H9 (cell line): ENCODE data around the gene TSKU. TPM values are rescaled to one million over a fixed set of nuclear protein-coding genes. Genes with fewer than 3 reads are reported as not detected.

Experiments used
- DNase-seq: peaks from one replicate; pipeline ENCODE4 v3.0.0-alpha.2; 2017
- H2AFZ ChIP-seq: one replicate; pipeline ENCODE4 v1.6.1; 2013; ENCODE audit warnings: mild to moderate bottlenecking, low read length, control low read depth, moderate library complexity
- H2AK5ac ChIP-seq: 2 replicates; pipeline ENCODE4 v1.6.1; 2013; ENCODE audit warnings: low read length, control low read depth, mixed read lengths; ENCODE audit not compliant: insufficient read length
- H2BK120ac ChIP-seq: one replicate; pipeline ENCODE4 v1.6.1; 2013; ENCODE audit warnings: low read depth, mild to moderate bottlenecking, low read length, control low read depth, inconsistent platforms; ENCODE audit not compliant: poor library complexity, severe bottlenecking
- H2BK12ac ChIP-seq: 2 replicates; pipeline ENCODE4 v1.6.1; 2013; ENCODE audit warnings: low read length, control low read depth, mixed read lengths, low read depth; ENCODE audit not compliant: insufficient read length
- H2BK15ac ChIP-seq: 2 replicates; pipeline ENCODE4 v1.6.1; 2013; ENCODE audit warnings: low read depth, low read length, control low read depth
- H2BK20ac ChIP-seq: one replicate; pipeline ENCODE4 v1.6.1; 2013; ENCODE audit warnings: low read depth, mild to moderate bottlenecking, low read length, control low read depth, inconsistent platforms; ENCODE audit not compliant: poor library complexity, severe bottlenecking
- H2BK5ac ChIP-seq: 2 replicates; pipeline ENCODE4 v1.6.1; 2013; ENCODE audit warnings: low read length, control low read depth, mixed read lengths; ENCODE audit not compliant: insufficient read length
- H3K14ac ChIP-seq: 2 replicates; pipeline ENCODE4 v1.6.1; 2013; ENCODE audit warnings: low read length, control low read depth; ENCODE audit not compliant: insufficient read depth
- H3K18ac ChIP-seq: 2 replicates; pipeline ENCODE4 v1.6.1; 2013; ENCODE audit warnings: low read depth, mild to moderate bottlenecking, mixed read lengths, low read length, control low read depth; ENCODE audit not compliant: insufficient read length
- H3K23ac ChIP-seq: 2 replicates; pipeline ENCODE4 v1.6.1; 2013; ENCODE audit warnings: low read length, control low read depth, mixed read lengths, low read depth; ENCODE audit not compliant: insufficient read length
- H3K23me2 ChIP-seq: 2 replicates; pipeline ENCODE4 v1.6.1; 2013; ENCODE audit warnings: low read depth, mild to moderate bottlenecking, mixed read lengths, low read length, control low read depth; ENCODE audit not compliant: insufficient read length, poor library complexity, severe bottlenecking
- H3K27ac ChIP-seq: 2 replicates; pipeline ENCODE4 v1.5.1; 2013; ENCODE audit warnings: low read length, control low read depth, mixed read lengths, low read depth; ENCODE audit not compliant: insufficient read length
- H3K27me3 ChIP-seq: 2 replicates; pipeline ENCODE4 v1.6.1; 2013; ENCODE audit warnings: low read length, control low read depth, inconsistent platforms; ENCODE audit not compliant: insufficient read depth
- H3K4ac ChIP-seq: 2 replicates; pipeline ENCODE4 v1.6.1; 2013; ENCODE audit warnings: low read depth, mild to moderate bottlenecking, control low read depth, inconsistent platforms, low read length, moderate library complexity
- H3K4me1 ChIP-seq: 2 replicates; pipeline ENCODE4 v1.6.1; 2013; ENCODE audit warnings: low read length, control low read depth, inconsistent platforms; ENCODE audit not compliant: insufficient read depth
- H3K4me2 ChIP-seq: 2 replicates; pipeline ENCODE4 v1.6.1; 2013; ENCODE audit warnings: low read length, control low read depth, mixed read lengths; ENCODE audit not compliant: insufficient read length, insufficient read depth
- H3K56ac ChIP-seq: 2 replicates; pipeline ENCODE4 v1.6.1; 2013; ENCODE audit warnings: low read depth, mild to moderate bottlenecking, mixed read lengths, low read length, control low read depth; ENCODE audit not compliant: insufficient read length
- H3K79me1 ChIP-seq: 2 replicates; pipeline ENCODE4 v1.6.1; 2013; ENCODE audit warnings: low read depth, mild to moderate bottlenecking, moderate library complexity, low read length, control low read depth, inconsistent platforms; ENCODE audit not compliant: insufficient read depth, poor library complexity, severe bottlenecking
- H3K79me2 ChIP-seq: 2 replicates; pipeline ENCODE4 v1.6.1; 2013; ENCODE audit warnings: low read length, control low read depth, inconsistent platforms; ENCODE audit not compliant: insufficient read depth
- H3K9ac ChIP-seq: 2 replicates; pipeline ENCODE4 v1.6.1; 2013; ENCODE audit warnings: low read length, control low read depth, mixed read lengths; ENCODE audit not compliant: insufficient read length; ENCODE audit errors: extremely low read depth
- H3K9me3 ChIP-seq: one replicate; pipeline ENCODE4 v1.6.1; 2013; ENCODE audit warnings: low read depth, low read length, inconsistent platforms; ENCODE audit not compliant: control insufficient read depth
- H3T11ph ChIP-seq: one replicate; pipeline ENCODE4 v1.6.1; 2013; ENCODE audit warnings: mild to moderate bottlenecking, low read length, control low read depth, inconsistent platforms
- H4K20me1 ChIP-seq: one replicate; pipeline ENCODE4 v1.6.1; 2013; ENCODE audit not compliant: control insufficient read depth, insufficient read length, insufficient read depth
- H4K5ac ChIP-seq: 2 replicates; pipeline ENCODE4 v1.6.1; 2013; ENCODE audit warnings: low read depth, mild to moderate bottlenecking, mixed read lengths, low read length, control low read depth; ENCODE audit not compliant: insufficient read length
- H4K8ac ChIP-seq: replicated peaks from 2 replicates; pipeline ENCODE4 v1.6.1; 2013; ENCODE audit warnings: low read length, control low read depth, mixed read lengths, low read depth; ENCODE audit not compliant: insufficient read length
- H4K91ac ChIP-seq: 2 replicates; pipeline ENCODE4 v1.6.1; 2013; ENCODE audit warnings: low read depth, mild to moderate bottlenecking, moderate library complexity, mixed read lengths, low read length, control low read depth; ENCODE audit not compliant: insufficient read length
- H3K27ac Mint-ChIP-seq, 3 experiments: 2 replicates in 2 of 3; 3 replicates in 1 of 3; pipeline ENCODE4 v1.8.0; 2020 to 2021; ENCODE audit warnings: mixed read lengths in 3 of 3, mild to moderate bottlenecking in 1 of 3, moderate library complexity in 1 of 3
- H3K27me3 Mint-ChIP-seq: 2 replicates; pipeline ENCODE4 v1.8.0; 2021; ENCODE audit warnings: low read depth, mild to moderate bottlenecking, moderate library complexity, mixed read lengths
- H3K36me3 Mint-ChIP-seq, 3 experiments: 2 replicates in 2 of 3; 3 replicates in 1 of 3; pipeline ENCODE4 v1.8.0; 2020 to 2021; ENCODE audit warnings: low read depth in 3 of 3, mixed read lengths in 3 of 3; ENCODE audit not compliant: insufficient read depth in 1 of 3
- H3K4me1 Mint-ChIP-seq, 2 experiments: 2 replicates each; pipeline ENCODE4 v1.8.0; 2020; ENCODE audit warnings: mixed read lengths in 2 of 2
- H3K4me3 Mint-ChIP-seq, 2 experiments: 2 replicates in 1 of 2; 3 replicates in 1 of 2; pipeline ENCODE4 v1.8.0; 2020 to 2021; ENCODE audit warnings: mild to moderate bottlenecking in 2 of 2, mixed read lengths in 2 of 2, moderate library complexity in 1 of 2
- H3K9me3 Mint-ChIP-seq, 2 experiments: 2 replicates in 1 of 2; 3 replicates in 1 of 2; pipeline ENCODE4 v1.8.0; 2020; ENCODE audit warnings: mild to moderate bottlenecking in 2 of 2, mixed read lengths in 2 of 2, moderate library complexity in 1 of 2
- CTCF ChIP-seq: fragments of 200-600 bp; sonication (generic); conservative IDR thresholded peaks from 3 replicates; pipeline ENCODE4 v1.8.0; 2021; ENCODE audit warnings: antibody characterized with exemption, mild to moderate bottlenecking
- WGBS: extraction: QIAGEN DNeasy Blood & Tissue Kit; methylation state at CpG from one replicate; pipeline ENCODE4 v1.1.7; 2013; ENCODE audit warnings: missing lambda C conversion rate, low lambda C conversion rate, mixed read lengths; ENCODE audit not compliant: insufficient read length; ENCODE audit errors: extremely low coverage; 5-methylcytosine and 5-hydroxymethylcytosine counted together
- total RNA-seq: library from RNA; stranded (reverse); gene quantifications from 2 replicates; pipeline ENCODE4 v1.2.1, GENCODE V29; 2021

Gene TSKU
- total RNA-seq, 1 experiment from 2014 or later = 25.4 TPM

- TF ChIP-seq CTCF = no peak
- no peaks in the 10 kb centered on the region for H3K27me3 ChIP-seq
- no CpG with 5 or more reads among the region's 8 CpGs for WGBS
- no peaks in the 10 kb centered on the region for H3K79me1 ChIP-seq
- H3K4me1 ChIP-seq = no peaks in the 10 kb centered on the region; the same call in 1 of the 2 replicates
- no peaks in the 10 kb centered on the region for H3K23me2 ChIP-seq
- no peak overlapping the region for H4K5ac ChIP-seq
- no peak overlapping the region for H3K4me2 ChIP-seq
- H4K91ac ChIP-seq = no peak overlapping the region
- peaks cover 3% of the 10 kb centered on the region for H3K27me3 Mint-ChIP-seq
- no peak overlapping the region for H3K23ac ChIP-seq
- no peak overlapping the region for H4K8ac ChIP-seq
- no peaks in the 10 kb centered on the region for H4K20me1 ChIP-seq
- H3K4me1 Mint-ChIP-seq = peaks cover 40 to 59% of the 10 kb centered on the region in 2 experiments
- H2BK120ac ChIP-seq = no peak overlapping the region
- no peak overlapping the region for H3K9ac ChIP-seq
- H2BK12ac ChIP-seq = no peak overlapping the region
- no peak overlapping the region for H3K27ac ChIP-seq
- no peak overlapping the region for H3K27ac Mint-ChIP-seq
- H3K56ac ChIP-seq = no peak overlapping the region
- no peak overlapping the region for H3K18ac ChIP-seq
- no peak overlapping the region for H2BK20ac ChIP-seq
- no peak overlapping the region for H2AK5ac ChIP-seq
- no peaks in the 10 kb centered on the region; a peak in 1 of 5 replicates for H3K9me3 Mint-ChIP-seq
- H2BK15ac ChIP-seq = no peak overlapping the region
- H3K14ac ChIP-seq = no peak overlapping the region; the same call in 1 of the 2 replicates
- no peak for DNase-seq
- no peak overlapping the region for H2AFZ ChIP-seq
- H3K79me2 ChIP-seq = no peaks in the 10 kb centered on the region
- no peak overlapping the region for H3K4ac ChIP-seq
- H3T11ph ChIP-seq = no peak overlapping the region
- H3K36me3 Mint-ChIP-seq = peaks cover 0 to 3% (median 0%) of the 10 kb centered on the region in 3 experiments; a peak in 2 of 7 replicates
- no peak overlapping the region for H3K4me3 Mint-ChIP-seq
- H3K9me3 ChIP-seq = no peaks in the 10 kb centered on the region
- no peak overlapping the region for H2BK5ac ChIP-seq
Measured at GRCh38 chr11:76805206-76805913, 22.2 kb downstream of the TSKU start.
